ENCODE measurements around the gene SF3A2. TPM values are rescaled to one million over a fixed set of nuclear protein-coding genes. Genes with fewer than 3 reads are reported as not detected.

Gene SF3A2
- total and polyA plus RNA-seq, 2 donors (not counting 1 experiment from before 2014, with no cell fraction given): 98.2 to 140 TPM

GRCh38 chr19:2283835-2284507 is 47.3 kb downstream of the SF3A2 start:
- Mint-ChIP-seq H3K4me3 (no peak overlapping the region), H3K9me3 (ENCODE audit: insufficient read depth) (no peaks in the 10 kb centered on the region), H3K4me1 (peaks cover 36% of the 10 kb centered on the region), H3K27me3 (no peaks in the 10 kb centered on the region), H3K27ac (no peak overlapping the region)
- Histone ChIP-seq H3K27me3 (replicated peaks in 1 of 4; ENCODE audit: control extremely low read depth in 1 of 4, control insufficient read depth in 3 of 4, insufficient read depth in 4 of 4, low read length in 3 of 4) (no peaks in the 10 kb centered on the region), H3K4me1 (ENCODE audit: control insufficient read depth in 2 of 2, insufficient read depth in 2 of 2, low read length in 2 of 2) (peaks cover 33 to 50% of the 10 kb centered on the region in 2 donors), H3K36me3 (replicated peaks in 1 of 2; ENCODE audit: control extremely low read depth in 1 of 2, control insufficient read depth in 1 of 2, extremely low read depth in 1 of 2, insufficient read depth in 2 of 2, low read length in 1 of 2) (no peaks in the 10 kb centered on the region), H3K4me3 (ENCODE audit: control extremely low read depth in 1 of 5, extremely low read depth in 1 of 5, insufficient read depth in 1 of 5, low read depth in 2 of 5, low read length in 4 of 5) (no peak overlapping the region), H4K20me1 (ENCODE audit: control insufficient read depth, insufficient read depth, low read length, poor library complexity, severe bottlenecking) (no peaks in the 10 kb centered on the region), H3K27ac (ENCODE audit: low read length in 2 of 2) (no peak overlapping the region), H2AFZ (ENCODE audit: insufficient read depth, low read depth, low read length, poor library complexity, severe bottlenecking) (no peak overlapping the region), H3K9me3 (ENCODE audit: control extremely low read depth in 1 of 3, control insufficient read depth in 2 of 3, insufficient read depth in 1 of 3, low read length in 2 of 3) (no peaks in the 10 kb centered on the region), H3K9ac (ENCODE audit: low read length) (no peak overlapping the region), H3K79me2 (ENCODE audit: control insufficient read depth, insufficient read depth, low read length) (peaks cover 22% of the 10 kb centered on the region), H3K4me2 (replicated peaks; ENCODE audit: low read depth, low read length, poor library complexity, severe bottlenecking) (no peak overlapping the region)
- DNase-seq: no peak
- CTCF ChIA-PET: interaction anchor here (0.6 to 1.6 kb wide), 5 partner anchors 13 to 102 kb away, joined by 3 to 5 read pairs (median 3); no protein-coding TSS in a partner anchor
- no peak for ATAC-seq (ENCODE audit: low read depth)
- intact Hi-C loops (cut with micrococcal nuclease): no loop called here
- 100% methylated on average over 1 of the region's 8 CpGs for WGBS (ENCODE audit: insufficient coverage)
- POLR2A ChIA-PET: interaction anchor here (0.6 to 1.0 kb wide), 2 partner anchors 12 to 26 kb away, joined by 3 to 7 read pairs; no protein-coding TSS in a partner anchor
- TF ChIP-seq EZH2 (IDR thresholded peaks at IDR 0.05; ENCODE audit: borderline replicate concordance, insufficient read depth, low read depth, low read length, poor library complexity, severe bottlenecking): no peak
- TF ChIP-seq, protein P1, sequence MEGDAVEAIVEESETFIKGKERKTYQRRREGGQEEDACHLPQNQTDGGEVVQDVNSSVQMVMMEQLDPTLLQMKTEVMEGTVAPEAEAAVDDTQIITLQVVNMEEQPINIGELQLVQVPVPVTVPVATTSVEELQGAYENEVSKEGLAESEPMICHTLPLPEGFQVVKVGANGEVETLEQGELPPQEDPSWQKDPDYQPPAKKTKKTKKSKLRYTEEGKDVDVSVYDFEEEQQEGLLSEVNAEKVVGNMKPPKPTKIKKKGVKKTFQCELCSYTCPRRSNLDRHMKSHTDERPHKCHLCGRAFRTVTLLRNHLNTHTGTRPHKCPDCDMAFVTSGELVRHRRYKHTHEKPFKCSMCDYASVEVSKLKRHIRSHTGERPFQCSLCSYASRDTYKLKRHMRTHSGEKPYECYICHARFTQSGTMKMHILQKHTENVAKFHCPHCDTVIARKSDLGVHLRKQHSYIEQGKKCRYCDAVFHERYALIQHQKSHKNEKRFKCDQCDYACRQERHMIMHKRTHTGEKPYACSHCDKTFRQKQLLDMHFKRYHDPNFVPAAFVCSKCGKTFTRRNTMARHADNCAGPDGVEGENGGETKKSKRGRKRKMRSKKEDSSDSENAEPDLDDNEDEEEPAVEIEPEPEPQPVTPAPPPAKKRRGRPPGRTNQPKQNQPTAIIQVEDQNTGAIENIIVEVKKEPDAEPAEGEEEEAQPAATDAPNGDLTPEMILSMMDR (IDR thresholded peaks at IDR 0.05): no peak
